ENCODE measurements around the gene CCM2. TPM values are rescaled to one million over a fixed set of nuclear protein-coding genes. Genes with fewer than 3 reads are reported as not detected.

Gene CCM2
- total RNA-seq, 2 experiments from 2014 or later = 48.8 to 52.8 TPM

DNA sequence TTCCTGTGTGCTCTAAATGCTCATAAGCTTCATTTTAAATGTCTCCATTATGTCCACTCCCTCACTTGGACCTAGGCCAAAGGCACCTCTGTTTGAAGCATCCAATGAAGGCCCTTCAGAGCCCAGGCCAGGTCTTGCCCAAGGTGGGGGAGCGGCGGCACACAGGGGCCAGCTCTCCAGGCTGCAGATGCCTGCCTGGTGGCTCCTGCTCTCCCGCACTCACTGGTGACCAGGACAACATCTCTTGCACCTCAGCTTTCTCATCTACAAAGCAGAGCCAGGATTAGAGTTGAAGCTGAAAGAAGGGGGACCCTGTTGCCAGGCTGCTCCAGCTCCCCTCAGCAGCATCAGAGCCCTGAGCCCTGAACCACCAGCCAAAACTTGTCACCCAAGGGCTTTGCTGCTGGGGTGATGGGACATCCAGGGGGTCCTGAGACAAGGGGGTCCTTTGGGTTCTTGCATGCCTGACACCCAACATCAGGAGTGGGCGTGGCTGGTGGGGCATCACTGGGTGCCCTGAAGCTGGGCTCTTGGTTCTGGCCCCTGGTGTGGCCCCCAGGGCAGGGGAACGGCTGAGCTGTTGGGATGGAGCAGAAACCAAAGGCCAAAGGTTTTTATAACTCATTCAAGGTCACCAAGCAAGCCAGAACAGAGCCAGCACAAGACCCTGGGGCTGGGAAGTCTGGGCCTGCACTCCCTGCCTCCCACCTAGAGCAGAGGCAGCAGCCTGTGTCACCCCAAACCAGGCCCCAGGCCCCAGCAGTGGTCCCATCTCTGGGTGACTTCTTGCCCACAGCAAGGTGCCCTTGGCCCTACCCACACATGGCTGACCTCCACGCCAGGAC, 87.5 kb downstream of the CCM2 start:
- Histone ChIP-seq H3K27ac (ENCODE audit: low read depth in 1 of 2, low read length in 2 of 2) (no peak overlapping the region), H3K27me3 (ENCODE audit: control insufficient read depth in 1 of 2, insufficient read depth in 2 of 2, low read length in 2 of 2) (peaks cover 11 to 17% of the 10 kb centered on the region in 2 experiments), H3K36me3 (ENCODE audit: insufficient read depth, low read length) (no peaks in the 10 kb centered on the region), H3K4me3 (ENCODE audit: low read length) (no peak overlapping the region), H3K4me1 (ENCODE audit: insufficient read depth, low read length) (peaks cover 10% of the 10 kb centered on the region), H3K9me3 (ENCODE audit: control insufficient read depth in 1 of 2, insufficient read depth in 1 of 2, low read length in 2 of 2) (no peaks in the 10 kb centered on the region)
- Mint-ChIP-seq H3K4me1 (ENCODE audit: low read depth) (peaks cover 7% of the 10 kb centered on the region), H3K4me3 (no peak overlapping the region), H3K27me3 (peaks cover 18% of the 10 kb centered on the region), H3K27ac (no peak overlapping the region), H3K36me3 (ENCODE audit: low read depth) (no peaks in the 10 kb centered on the region), H3K9me3 (no peaks in the 10 kb centered on the region)
- POLR2A ChIA-PET = interaction anchor here (0.8 to 1.4 kb wide), 4 partner anchors 12 to 513 kb away, joined by 3 read pairs; partner anchors contain the start of gene TBRG4
- no peak for ATAC-seq (ENCODE audit: poor library complexity)
- intact Hi-C loops (cut with DNase I, micrococcal nuclease) = no loop called here
- CTCF ChIA-PET = interaction anchor here (0.8 to 0.9 kb wide), 2 partner anchors 49 to 114 kb away, joined by 3 read pairs; no protein-coding TSS in a partner anchor
- TF ChIP-seq, protein P1, sequence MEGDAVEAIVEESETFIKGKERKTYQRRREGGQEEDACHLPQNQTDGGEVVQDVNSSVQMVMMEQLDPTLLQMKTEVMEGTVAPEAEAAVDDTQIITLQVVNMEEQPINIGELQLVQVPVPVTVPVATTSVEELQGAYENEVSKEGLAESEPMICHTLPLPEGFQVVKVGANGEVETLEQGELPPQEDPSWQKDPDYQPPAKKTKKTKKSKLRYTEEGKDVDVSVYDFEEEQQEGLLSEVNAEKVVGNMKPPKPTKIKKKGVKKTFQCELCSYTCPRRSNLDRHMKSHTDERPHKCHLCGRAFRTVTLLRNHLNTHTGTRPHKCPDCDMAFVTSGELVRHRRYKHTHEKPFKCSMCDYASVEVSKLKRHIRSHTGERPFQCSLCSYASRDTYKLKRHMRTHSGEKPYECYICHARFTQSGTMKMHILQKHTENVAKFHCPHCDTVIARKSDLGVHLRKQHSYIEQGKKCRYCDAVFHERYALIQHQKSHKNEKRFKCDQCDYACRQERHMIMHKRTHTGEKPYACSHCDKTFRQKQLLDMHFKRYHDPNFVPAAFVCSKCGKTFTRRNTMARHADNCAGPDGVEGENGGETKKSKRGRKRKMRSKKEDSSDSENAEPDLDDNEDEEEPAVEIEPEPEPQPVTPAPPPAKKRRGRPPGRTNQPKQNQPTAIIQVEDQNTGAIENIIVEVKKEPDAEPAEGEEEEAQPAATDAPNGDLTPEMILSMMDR (IDR thresholded peaks at IDR 0.05) = no peak
- peak in 1 of 14 experiments; percentile 10 for DNase-seq

- ChIA-PET CTCF (no interaction called here), POLR2A (no interaction called here)
- Mint-ChIP-seq H3K27ac (no peak overlapping the region), H3K4me1 (ENCODE audit: low read depth) (peaks cover 7% of the 10 kb centered on the region), H3K36me3 (ENCODE audit: low read depth) (no peaks in the 10 kb centered on the region), H3K4me3 (no peak overlapping the region), H3K9me3 (no peaks in the 10 kb centered on the region), H3K27me3 (peaks cover 18% of the 10 kb centered on the region)
- DNase-seq = peak in 1 of 14 experiments; percentile 15
- intact Hi-C loops (cut with DNase I, micrococcal nuclease) = no loop called here
- ATAC-seq (ENCODE audit: poor library complexity) = no peak
- Histone ChIP-seq H3K36me3 (ENCODE audit: insufficient read depth, low read length) (no peaks in the 10 kb centered on the region), H3K9me3 (ENCODE audit: control insufficient read depth in 1 of 2, insufficient read depth in 1 of 2, low read length in 2 of 2) (no peaks in the 10 kb centered on the region), H3K27me3 (ENCODE audit: control insufficient read depth in 1 of 2, insufficient read depth in 2 of 2, low read length in 2 of 2) (peaks cover 11 to 17% of the 10 kb centered on the region in 2 experiments), H3K27ac (ENCODE audit: low read depth in 1 of 2, low read length in 2 of 2) (no peak overlapping the region), H3K4me3 (ENCODE audit: low read length) (no peak overlapping the region), H3K4me1 (ENCODE audit: insufficient read depth, low read length) (peaks cover 10% of the 10 kb centered on the region)
- TF ChIP-seq, protein P1 (IDR thresholded peaks at IDR 0.05) = no peak
Measured at GRCh38 chr7:45088146-45088701, 88.2 kb downstream of the CCM2 start.

GRCh38 chr7:45088821-45089340, 88.9 kb downstream of the CCM2 start, which contains the start of gene NACAD:
TSS of gene NACAD (minus strand) at chr7:45088969. CDS start at chr7:45088894, 75 bp downstream.
- peak in 4 of 14 experiments; percentile 17 to 42 (median 40) for DNase-seq
- H3K27me3 Mint-ChIP-seq = peaks cover 18% of the 10 kb centered on the region

More at GRCh38 chr7:45088821-45089340, 88.9 kb downstream of the CCM2 start, which contains the start of gene NACAD:
- H3K4me1 Mint-ChIP-seq (ENCODE audit: low read depth) = peaks cover 7% of the 10 kb centered on the region
- POLR2A ChIA-PET = no interaction called here
- peak within 1 kb of the TSS; percentile 12 for H3K27ac Mint-ChIP-seq
- H3K27me3 ChIP-seq (ENCODE audit: control insufficient read depth in 1 of 2, insufficient read depth in 2 of 2, low read length in 2 of 2) = peaks cover 11 to 17% of the 10 kb centered on the region in 2 experiments
- peak within 1 kb of the TSS; percentile 42 for H3K4me3 ChIP-seq (ENCODE audit: low read length)
- H3K9me3 Mint-ChIP-seq = peaks cover 3% of the 10 kb centered on the region
- peaks cover 3% of the 10 kb centered on the region for H3K36me3 Mint-ChIP-seq (ENCODE audit: low read depth)
- H3K36me3 ChIP-seq (ENCODE audit: insufficient read depth, low read length) = no peaks in the 10 kb centered on the region
- H3K4me3 Mint-ChIP-seq = peak within 1 kb of the TSS; percentile 60
- no peaks in the 10 kb centered on the region for H3K9me3 ChIP-seq (ENCODE audit: control insufficient read depth in 1 of 2, insufficient read depth in 1 of 2, low read length in 2 of 2)
- intact Hi-C loops (cut with DNase I, micrococcal nuclease) = no loop called here
- TF ChIP-seq, protein P1 (IDR thresholded peaks at IDR 0.05) = no peak
- peaks cover 10% of the 10 kb centered on the region for H3K4me1 ChIP-seq (ENCODE audit: insufficient read depth, low read length)
- CTCF ChIA-PET = no interaction called here
- peak; percentile 52 for ATAC-seq (ENCODE audit: poor library complexity)
- no peak within 1 kb of the TSS for H3K27ac ChIP-seq (ENCODE audit: low read depth in 1 of 2, low read length in 2 of 2)
